MM.1S (cell line): ENCODE data around the gene NRG2.

Source experiments
- EZH2 ChIP-seq: fragments of 300-600 bp; sonication (generic); optimal IDR thresholded peaks from 2 replicates; pipeline ENCODE3; 2017; ENCODE audit warnings: low read depth, mild to moderate bottlenecking, antibody characterized with exemption, low read length, mixed read lengths
- TF ChIP-seq, protein P1 (sequence below): fragments of 300-600 bp; sonication (generic); IDR thresholded peaks from 2 replicates; pipeline ENCODE4 v1.5.1; 2016; ENCODE audit warnings: antibody characterized with exemption, low read length, mixed read lengths

GRCh38 chr5:139926797-139927503, 116.1 kb downstream of the NRG2 start:
- TF ChIP-seq, protein P1, sequence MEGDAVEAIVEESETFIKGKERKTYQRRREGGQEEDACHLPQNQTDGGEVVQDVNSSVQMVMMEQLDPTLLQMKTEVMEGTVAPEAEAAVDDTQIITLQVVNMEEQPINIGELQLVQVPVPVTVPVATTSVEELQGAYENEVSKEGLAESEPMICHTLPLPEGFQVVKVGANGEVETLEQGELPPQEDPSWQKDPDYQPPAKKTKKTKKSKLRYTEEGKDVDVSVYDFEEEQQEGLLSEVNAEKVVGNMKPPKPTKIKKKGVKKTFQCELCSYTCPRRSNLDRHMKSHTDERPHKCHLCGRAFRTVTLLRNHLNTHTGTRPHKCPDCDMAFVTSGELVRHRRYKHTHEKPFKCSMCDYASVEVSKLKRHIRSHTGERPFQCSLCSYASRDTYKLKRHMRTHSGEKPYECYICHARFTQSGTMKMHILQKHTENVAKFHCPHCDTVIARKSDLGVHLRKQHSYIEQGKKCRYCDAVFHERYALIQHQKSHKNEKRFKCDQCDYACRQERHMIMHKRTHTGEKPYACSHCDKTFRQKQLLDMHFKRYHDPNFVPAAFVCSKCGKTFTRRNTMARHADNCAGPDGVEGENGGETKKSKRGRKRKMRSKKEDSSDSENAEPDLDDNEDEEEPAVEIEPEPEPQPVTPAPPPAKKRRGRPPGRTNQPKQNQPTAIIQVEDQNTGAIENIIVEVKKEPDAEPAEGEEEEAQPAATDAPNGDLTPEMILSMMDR: no peak
- TF ChIP-seq EZH2: no peak
